ENCODE measurements around the gene ZFP14.

- TF ChIP-seq CTCF (IDR thresholded peaks at IDR 0.05) (no peak), ZFX (IDR thresholded peaks at IDR 0.05; ENCODE audit: borderline replicate concordance) (no peak)
These were observed 5.3 kb downstream of the ZFP14 start for GRCh38 chr19:36373638-36374156.
